T-helper 2 cell treated with Interferon-gamma antibody and Interleukin-4, amounts not matched to agents 5 μg/mL and 100 μg/mL, for 36 hours (primary cell): Measurements from ENCODE around the gene IDS.
"Not testable (repeated sequence)": the region's sequence is repeated elsewhere in the genome, so short reads cannot be mapped to it uniquely, and the experiment has no call there.

Experiments
- DNase-seq: peaks from one replicate; pipeline ENCODE4 v3.0.0; 2021; ENCODE audit warnings: low spot score
- H3K27ac Mint-ChIP-seq: one replicate; pipeline ENCODE4 v1.8.0; 2021; ENCODE audit warnings: mild to moderate bottlenecking, mixed read lengths
- H3K27me3 Mint-ChIP-seq: one replicate; pipeline ENCODE4 v1.8.0; 2021; ENCODE audit warnings: low read depth, mixed read lengths
- H3K36me3 Mint-ChIP-seq: one replicate; pipeline ENCODE4 v1.8.0; 2021; ENCODE audit warnings: low read depth, mixed read lengths
- H3K4me1 Mint-ChIP-seq: one replicate; pipeline ENCODE4 v1.8.0; 2021; ENCODE audit warnings: low read depth, mixed read lengths
- H3K4me3 Mint-ChIP-seq: one replicate; pipeline ENCODE4 v1.8.0; 2022; ENCODE audit warnings: mild to moderate bottlenecking, moderate library complexity, mixed read lengths
- H3K9me3 Mint-ChIP-seq: one replicate; pipeline ENCODE4 v1.8.0; 2021; ENCODE audit warnings: mixed read lengths

The IDS gene

GRCh38 chrX:149518236-149518635, 13.1 kb upstream of the IDS start:
- Mint-ChIP-seq H3K9me3 (peaks cover 14% of the 10 kb centered on the region), H3K4me3 (no peak overlapping the region), H3K27ac (no peak overlapping the region), H3K27me3 (no peaks in the 10 kb centered on the region), H3K36me3 (peaks cover 15% of the 10 kb centered on the region), H3K4me1 (peaks cover 43% of the 10 kb centered on the region)
- no peak for DNase-seq

GRCh38 chrX:149517308-149517707, 12.2 kb upstream of the IDS start:
- H3K27ac Mint-ChIP-seq = no peak overlapping the region
- no peak for DNase-seq
- H3K4me1 Mint-ChIP-seq = peaks cover 44% of the 10 kb centered on the region
- no peak overlapping the region for H3K4me3 Mint-ChIP-seq
- H3K9me3 Mint-ChIP-seq = peaks cover 14% of the 10 kb centered on the region
- H3K36me3 Mint-ChIP-seq = peaks cover 15% of the 10 kb centered on the region
- H3K27me3 Mint-ChIP-seq = no peaks in the 10 kb centered on the region

GRCh38 chrX:149516604-149517003, 11.5 kb upstream of the IDS start:
- Mint-ChIP-seq H3K36me3 (peaks cover 15% of the 10 kb centered on the region), H3K9me3 (peaks cover 14% of the 10 kb centered on the region), H3K27ac (no peak overlapping the region), H3K4me3 (no peak overlapping the region), H3K4me1 (peaks cover 41% of the 10 kb centered on the region), H3K27me3 (no peaks in the 10 kb centered on the region)
- DNase-seq = no peak

- peaks cover 37% of the 10 kb centered on the region for H3K4me1 Mint-ChIP-seq
- H3K9me3 Mint-ChIP-seq = peaks cover 14% of the 10 kb centered on the region
- peak overlapping the region; percentile 4 for H3K4me3 Mint-ChIP-seq
- no peaks in the 10 kb centered on the region for H3K27me3 Mint-ChIP-seq
- no peak for DNase-seq
- H3K36me3 Mint-ChIP-seq = peaks cover 15% of the 10 kb centered on the region
- H3K27ac Mint-ChIP-seq = peak overlapping the region; percentile 5
These were observed 11.0 kb upstream of the IDS start for GRCh38 chrX:149515954-149516602.

- Mint-ChIP-seq H3K4me3 (no peak overlapping the region), H3K4me1 (peaks cover 29% of the 10 kb centered on the region), H3K36me3 (peaks cover 13% of the 10 kb centered on the region), H3K27ac (peak overlapping the region; percentile 45), H3K27me3 (peaks cover 2% of the 10 kb centered on the region), H3K9me3 (peaks cover 14% of the 10 kb centered on the region)
- no peak for DNase-seq
These were observed 8.8 kb upstream of the IDS start for GRCh38 chrX:149513825-149514428.

- Mint-ChIP-seq H3K4me1 (peaks cover 28% of the 10 kb centered on the region), H3K4me3 (no peak overlapping the region), H3K27ac (no peak overlapping the region), H3K36me3 (peaks cover 8% of the 10 kb centered on the region), H3K9me3 (peaks cover 8% of the 10 kb centered on the region), H3K27me3 (peaks cover 5% of the 10 kb centered on the region)
- DNase-seq = peak; percentile 35
These were observed 7.2 kb upstream of the IDS start for GRCh38 chrX:149512225-149512885.

GRCh38 chrX:149511081-149511480, 6.0 kb upstream of the IDS start:
- H3K27me3 Mint-ChIP-seq = peaks cover 5% of the 10 kb centered on the region
- H3K36me3 Mint-ChIP-seq = no peaks in the 10 kb centered on the region
- no peak overlapping the region for H3K27ac Mint-ChIP-seq
- no peak overlapping the region for H3K4me3 Mint-ChIP-seq
- H3K4me1 Mint-ChIP-seq = peaks cover 20% of the 10 kb centered on the region
- no peak for DNase-seq
- no peaks in the 10 kb centered on the region for H3K9me3 Mint-ChIP-seq

- Mint-ChIP-seq H3K27ac (no peak overlapping the region), H3K4me1 (peaks cover 20% of the 10 kb centered on the region), H3K36me3 (no peaks in the 10 kb centered on the region), H3K27me3 (peaks cover 5% of the 10 kb centered on the region), H3K4me3 (no peak overlapping the region), H3K9me3 (no peaks in the 10 kb centered on the region)
- DNase-seq = no peak
These were observed 5.3 kb upstream of the IDS start for GRCh38 chrX:149510386-149510785.

GRCh38 chrX:149508467-149508866, 3.4 kb upstream of the IDS start:
- no peak overlapping the region for H3K4me3 Mint-ChIP-seq
- H3K27ac Mint-ChIP-seq = no peak overlapping the region
- H3K36me3 Mint-ChIP-seq = peaks cover 2% of the 10 kb centered on the region
- DNase-seq = no peak
- peaks cover 5% of the 10 kb centered on the region for H3K27me3 Mint-ChIP-seq
- H3K4me1 Mint-ChIP-seq = peaks cover 22% of the 10 kb centered on the region
- H3K9me3 Mint-ChIP-seq = no peaks in the 10 kb centered on the region

- no peak for DNase-seq
- H3K27me3 Mint-ChIP-seq = peaks cover 5% of the 10 kb centered on the region
- no peaks in the 10 kb centered on the region for H3K9me3 Mint-ChIP-seq
- no peak overlapping the region for H3K27ac Mint-ChIP-seq
- peaks cover 10% of the 10 kb centered on the region for H3K36me3 Mint-ChIP-seq
- no peak overlapping the region for H3K4me3 Mint-ChIP-seq
- peaks cover 24% of the 10 kb centered on the region for H3K4me1 Mint-ChIP-seq
These were observed 1.2 kb upstream of the IDS start for GRCh38 chrX:149506349-149506748.

- Mint-ChIP-seq H3K4me1 (peaks cover 29% of the 10 kb centered on the region), H3K27ac (peak overlapping the region; percentile 100), H3K36me3 (peaks cover 11% of the 10 kb centered on the region), H3K4me3 (peak overlapping the region; percentile 96), H3K27me3 (peaks cover 5% of the 10 kb centered on the region), H3K9me3 (no peaks in the 10 kb centered on the region)
- no peak for DNase-seq
These were observed 565 bp upstream of the IDS start for GRCh38 chrX:149505671-149506070.

GRCh38 chrX:149504226-149504914, 736 bp downstream of the IDS start:
- peaks cover 16% of the 10 kb centered on the region for H3K36me3 Mint-ChIP-seq
- DNase-seq = peak; percentile 44
- peak overlapping the region; percentile 100 for H3K27ac Mint-ChIP-seq
- H3K4me1 Mint-ChIP-seq = peaks cover 33% of the 10 kb centered on the region
- H3K4me3 Mint-ChIP-seq = peak overlapping the region; percentile 96
- H3K27me3 Mint-ChIP-seq = peaks cover 3% of the 10 kb centered on the region
- H3K9me3 Mint-ChIP-seq = no peaks in the 10 kb centered on the region

- not testable (repeated sequence) for H3K27me3 Mint-ChIP-seq
These were observed 1.7 kb downstream of the IDS start for GRCh38 chrX:149503446-149503845.

GRCh38 chrX:149502923-149503322, 2.2 kb downstream of the IDS start:
- H3K9me3 Mint-ChIP-seq, DNase-seq, H3K27me3 Mint-ChIP-seq: not testable (repeated sequence)
- Mint-ChIP-seq H3K36me3 (peaks cover 23% of the 10 kb centered on the region), H3K4me3 (peak overlapping the region; percentile 58), H3K27ac (peak overlapping the region; percentile 83), H3K4me1 (peaks cover 33% of the 10 kb centered on the region)

More at GRCh38 chrX:149503446-149503845, 1.7 kb downstream of the IDS start:
- Mint-ChIP-seq H3K36me3 (peaks cover 18% of the 10 kb centered on the region), H3K4me3 (peak overlapping the region; percentile 96), H3K4me1 (peaks cover 33% of the 10 kb centered on the region), H3K27ac (peak overlapping the region; percentile 75)
- peak; percentile 71 for DNase-seq
- H3K9me3 Mint-ChIP-seq = not testable (repeated sequence)
